ENCODE measurements around the gene SYT3.

SYT3 gene

DNA sequence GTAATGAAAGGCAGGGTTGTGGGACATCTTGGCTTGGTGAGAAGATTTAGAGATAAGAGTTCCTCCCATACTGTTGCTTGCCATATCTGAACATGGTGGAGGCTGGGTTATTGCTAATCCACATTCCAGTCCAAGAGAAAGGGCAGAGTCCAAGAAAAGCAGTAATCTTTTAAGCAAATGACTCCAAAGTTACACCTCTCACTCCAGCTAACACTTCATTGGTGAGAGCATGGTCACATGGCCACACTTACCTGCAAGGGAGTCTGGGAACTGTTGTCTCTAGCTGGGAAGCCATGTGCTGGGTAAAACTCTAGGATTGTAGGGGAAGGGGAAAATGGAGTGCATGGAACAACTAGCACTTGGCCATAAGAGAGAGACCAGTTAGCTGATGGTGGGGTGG is 15.2 kb upstream of the SYT3 start:
- TF ChIP-seq CTCF (IDR thresholded peaks at IDR 0.05; ENCODE audit: low read length, missing control alignments): no peak
- no peak overlapping the region for H3K4me3 ChIP-seq (replicated peaks; ENCODE audit: low read depth, low read length)
- DNase-seq (ENCODE audit: low read depth): no peak

DNA sequence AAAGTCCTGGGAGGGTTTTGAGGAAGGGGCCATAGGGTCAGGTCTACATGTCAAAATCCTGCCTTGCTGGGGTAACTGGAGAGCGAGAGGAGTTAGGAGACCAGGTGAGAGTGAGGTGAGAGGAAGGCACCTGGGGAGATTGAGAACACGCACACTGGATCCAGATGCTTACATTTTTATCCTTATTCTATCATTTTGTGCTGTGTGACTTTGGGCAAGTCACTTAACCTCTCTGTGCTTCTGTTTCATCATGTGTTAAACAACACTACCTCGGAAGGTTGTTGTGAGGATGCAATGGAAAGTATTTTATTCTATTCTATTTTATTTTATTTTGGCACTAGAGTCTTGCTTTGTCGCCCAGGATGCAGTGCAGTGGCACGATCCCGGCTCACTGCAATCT is 13.0 kb upstream of the SYT3 start:
- no peak overlapping the region for H3K4me3 ChIP-seq (replicated peaks; ENCODE audit: low read depth, low read length)
- no peak for DNase-seq (ENCODE audit: low read depth)
- no peak for TF ChIP-seq CTCF (IDR thresholded peaks at IDR 0.05; ENCODE audit: low read length, missing control alignments)

DNA sequence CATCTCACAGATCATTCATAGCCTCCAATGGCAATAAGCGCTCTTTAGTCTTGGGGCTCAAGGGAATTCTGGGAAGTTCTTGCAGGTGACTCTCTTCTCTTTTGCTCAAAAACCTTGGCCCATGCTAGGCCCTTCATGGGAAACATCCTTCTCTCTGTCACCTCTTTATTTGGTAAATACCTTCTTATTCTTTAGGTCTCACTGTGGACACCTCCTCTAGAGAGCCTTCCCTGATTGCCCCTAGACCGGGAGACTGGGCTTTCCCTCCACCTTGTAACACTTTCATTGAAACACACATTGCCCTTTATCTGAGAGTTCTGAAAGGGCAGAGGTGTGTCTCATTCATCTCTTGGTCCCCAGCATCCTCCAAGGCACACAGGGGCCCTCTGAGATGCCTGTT is 11.5 kb upstream of the SYT3 start:
- no peak for TF ChIP-seq CTCF (IDR thresholded peaks at IDR 0.05; ENCODE audit: low read length, missing control alignments)
- H3K4me3 ChIP-seq (replicated peaks; ENCODE audit: low read depth, low read length): no peak overlapping the region
- no peak for DNase-seq (ENCODE audit: low read depth)

DNA sequence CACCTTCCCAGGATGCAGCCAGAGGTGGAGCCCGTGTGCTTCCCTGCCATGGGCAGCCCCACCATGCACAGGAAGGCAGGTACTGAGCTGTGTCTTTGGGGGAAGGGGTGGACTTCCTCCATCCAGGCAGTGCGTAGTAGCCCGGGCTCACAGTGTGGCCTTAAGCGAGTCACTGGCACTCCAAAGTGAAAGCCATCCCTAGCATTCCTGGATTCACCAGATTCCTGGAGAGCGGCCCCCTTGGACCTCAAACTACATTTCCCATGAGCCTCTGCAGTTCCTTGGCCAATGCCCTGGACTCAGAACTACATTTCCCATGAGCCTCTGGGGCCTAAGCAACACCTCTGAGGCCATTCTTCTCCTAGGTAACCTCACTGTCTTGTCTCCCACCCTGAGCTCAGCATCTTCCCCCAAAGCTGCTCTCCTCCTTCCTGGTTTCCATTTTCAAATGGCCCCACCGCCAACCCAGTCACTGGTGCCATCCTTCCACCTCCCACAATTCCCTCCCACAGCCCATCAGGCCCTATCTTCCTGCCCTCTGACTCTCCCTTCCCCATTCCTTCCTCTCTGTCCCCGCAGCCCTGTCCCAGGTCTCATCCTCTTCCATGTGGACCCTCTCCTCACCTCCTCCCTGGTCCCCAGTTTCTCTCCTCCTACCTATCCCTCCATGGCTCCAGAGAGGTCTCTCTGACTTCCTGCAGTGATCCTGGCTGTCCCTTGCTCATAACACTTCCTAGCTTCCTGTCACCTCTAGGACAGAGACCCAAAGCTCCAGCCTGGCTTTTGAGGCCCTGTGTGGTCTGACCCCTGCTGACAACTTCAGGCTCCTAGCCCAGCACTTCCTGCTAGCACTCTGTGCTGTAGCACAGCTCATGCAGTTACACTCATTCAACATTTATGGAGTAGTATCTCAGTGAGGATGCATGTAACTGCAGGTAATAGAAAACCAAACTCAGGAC is 10.0 kb upstream of the SYT3 start, which contains the start of gene C19orf81:
C19orf81 (plus strand) TSS at position 13 of the 959 bp plus-strand sequence; CDS start at position 13, 0 bp downstream.
- TF ChIP-seq CTCF (IDR thresholded peaks at IDR 0.05; ENCODE audit: low read length, missing control alignments): no peak
- DNase-seq (ENCODE audit: low read depth): peak; percentile 36
- no peak within 1 kb of the TSS for H3K4me3 ChIP-seq (replicated peaks; ENCODE audit: low read depth, low read length)

- TF ChIP-seq CTCF (IDR thresholded peaks at IDR 0.05; ENCODE audit: low read length, missing control alignments): no peak
- H3K4me3 ChIP-seq (replicated peaks; ENCODE audit: low read depth, low read length): no peak overlapping the region
- no peak for DNase-seq (ENCODE audit: low read depth)
Observed at GRCh38 chr19:50648659-50649058, 9.0 kb upstream of the SYT3 start.

- DNase-seq (ENCODE audit: low read depth): no peak
- no peak overlapping the region for H3K4me3 ChIP-seq (replicated peaks; ENCODE audit: low read depth, low read length)
- TF ChIP-seq CTCF (IDR thresholded peaks at IDR 0.05; ENCODE audit: low read length, missing control alignments): no peak
Observed at GRCh38 chr19:50647879-50648615, 8.4 kb upstream of the SYT3 start.

Data from fibroblast of pulmonary artery (primary cell).